DMS53 treated with DMSO at 0.1 percent for 48 hours (cell line): ENCODE measurements around the gene UNC93B1.
A peak's percentile ranks its signal among the peaks of the same experiment; 100 is the strongest.
"Not testable (repeated sequence)": the region's sequence is repeated elsewhere in the genome, so short reads cannot be mapped to it uniquely, and the experiment has no call there.

ENCODE experiments used
- DNase-seq: peaks from one replicate; lab custom pipeline; 2025; ENCODE audit not compliant: unreplicated experiment; lab: John Stamatoyannopoulos, UW

UNC93B1 gene

DNA sequence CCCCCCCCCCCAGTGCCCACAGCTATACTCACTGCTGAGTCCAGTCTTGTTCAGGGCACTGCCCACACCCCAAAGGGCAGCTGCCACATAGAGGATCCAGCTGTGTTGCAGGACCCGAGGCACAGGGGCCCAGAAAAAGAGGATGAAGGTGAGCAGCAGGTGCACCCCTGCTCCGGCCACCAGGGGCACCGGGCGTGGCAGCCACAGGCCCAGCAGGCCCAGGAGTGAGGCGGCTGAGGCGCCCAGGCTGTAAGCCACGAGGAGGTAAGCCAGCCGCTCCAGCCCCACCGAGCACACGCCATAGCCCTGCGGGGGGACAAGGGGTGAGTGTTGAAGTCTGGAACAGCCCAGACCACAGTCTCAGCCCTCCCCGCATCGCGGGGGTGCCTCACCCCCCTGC is 8.3 kb downstream of the UNC93B1 start:
- not testable (repeated sequence) for DNase-seq

- not testable (repeated sequence) for DNase-seq
Observed at GRCh38 chr11:67995129-67995528, 8.8 kb downstream of the UNC93B1 start.

GRCh38 chr11:67994387-67994786 is 9.5 kb downstream of the UNC93B1 start:
- not testable (repeated sequence) for DNase-seq

DNA sequence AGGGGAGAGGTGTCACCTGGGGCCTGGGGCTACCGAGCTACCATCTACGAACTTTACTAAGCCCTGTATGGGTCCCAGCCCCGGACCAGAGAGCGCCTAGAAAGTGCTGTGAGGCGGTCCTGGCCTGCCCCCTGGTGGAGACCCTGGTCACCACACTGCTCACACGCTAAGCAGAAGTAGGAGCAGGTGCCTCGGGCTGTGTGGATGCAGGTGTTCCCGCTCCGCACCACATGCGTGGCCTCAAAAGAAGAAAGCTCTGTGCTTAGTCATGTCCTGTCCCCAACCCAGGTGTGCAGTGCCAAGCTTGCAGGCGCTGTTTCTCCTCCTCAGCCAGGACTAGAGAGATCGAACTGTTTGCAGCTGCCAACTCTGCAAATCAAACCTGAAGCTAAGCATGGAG is 10.1 kb downstream of the UNC93B1 start:
- peak; percentile 91 for DNase-seq

GRCh38 chr11:67991347-67992121 is 12.4 kb downstream of the UNC93B1 start:
- DNase-seq = not testable (repeated sequence)

DNA sequence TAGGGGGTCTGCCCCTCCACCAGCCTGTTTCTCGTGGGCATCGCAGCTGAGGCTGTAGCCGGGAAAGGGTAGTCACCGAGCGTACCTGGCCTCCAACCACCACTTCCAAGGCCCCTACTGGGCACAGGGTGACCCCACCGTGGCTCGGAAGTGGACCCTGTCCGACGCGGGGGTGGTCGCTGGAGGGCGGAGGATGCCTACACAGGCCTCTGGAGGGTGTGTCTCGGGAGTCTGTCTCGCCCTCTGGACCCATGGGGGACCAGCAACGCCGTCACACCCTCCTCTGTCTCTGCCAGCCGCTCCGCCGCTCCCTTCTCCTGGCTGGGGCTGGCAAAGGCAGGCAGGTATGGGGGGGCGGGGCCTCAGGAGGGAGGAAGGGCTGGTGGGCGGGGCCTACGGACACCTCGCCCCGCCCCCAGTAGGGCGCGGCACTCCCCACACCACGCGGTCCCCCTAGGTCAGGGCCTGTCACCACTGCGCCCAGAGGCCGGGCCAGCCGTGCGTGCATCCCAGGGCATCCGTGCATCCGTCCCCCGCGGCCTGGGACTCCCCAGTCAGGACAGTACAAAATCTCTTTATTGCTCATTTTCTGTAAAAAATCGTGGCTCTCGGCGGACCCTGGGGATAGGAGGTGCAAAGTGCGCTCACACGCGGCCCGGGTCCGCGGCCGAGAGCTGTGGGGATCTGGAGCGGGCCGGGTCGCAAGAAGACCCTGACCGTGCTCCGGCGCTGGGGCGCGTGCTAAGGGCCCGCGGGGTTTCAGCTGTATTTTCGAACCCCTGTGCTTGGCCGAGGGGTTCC is 13.2 kb downstream of the UNC93B1 start:
- not testable (repeated sequence) for DNase-seq

DNA sequence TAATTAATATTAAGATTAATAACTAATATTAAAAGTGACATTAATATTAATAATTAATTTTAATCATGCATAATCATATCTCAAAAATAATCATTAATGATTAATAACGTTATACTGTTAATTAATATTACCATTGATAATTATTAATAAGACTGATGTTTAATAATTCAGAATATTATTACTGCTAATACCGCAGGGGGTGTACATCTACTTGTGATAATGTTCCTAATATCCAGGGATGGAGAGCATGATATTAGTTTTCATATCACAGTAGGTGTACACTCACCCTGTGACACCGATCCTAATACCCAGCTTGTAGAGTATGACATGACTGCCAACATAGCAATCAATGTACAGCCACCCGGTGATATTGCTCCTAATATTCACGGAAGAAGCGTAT is 18.6 kb downstream of the UNC93B1 start:
- not testable (repeated sequence) for DNase-seq

GRCh38 chr11:67983951-67984350 is 19.9 kb downstream of the UNC93B1 start:
- no peak for DNase-seq

- not testable (repeated sequence) for DNase-seq
Observed at GRCh38 chr11:67982255-67982857, 21.5 kb downstream of the UNC93B1 start.

- not testable (repeated sequence) for DNase-seq
Observed at GRCh38 chr11:67981226-67981625, 22.7 kb downstream of the UNC93B1 start.

DNA sequence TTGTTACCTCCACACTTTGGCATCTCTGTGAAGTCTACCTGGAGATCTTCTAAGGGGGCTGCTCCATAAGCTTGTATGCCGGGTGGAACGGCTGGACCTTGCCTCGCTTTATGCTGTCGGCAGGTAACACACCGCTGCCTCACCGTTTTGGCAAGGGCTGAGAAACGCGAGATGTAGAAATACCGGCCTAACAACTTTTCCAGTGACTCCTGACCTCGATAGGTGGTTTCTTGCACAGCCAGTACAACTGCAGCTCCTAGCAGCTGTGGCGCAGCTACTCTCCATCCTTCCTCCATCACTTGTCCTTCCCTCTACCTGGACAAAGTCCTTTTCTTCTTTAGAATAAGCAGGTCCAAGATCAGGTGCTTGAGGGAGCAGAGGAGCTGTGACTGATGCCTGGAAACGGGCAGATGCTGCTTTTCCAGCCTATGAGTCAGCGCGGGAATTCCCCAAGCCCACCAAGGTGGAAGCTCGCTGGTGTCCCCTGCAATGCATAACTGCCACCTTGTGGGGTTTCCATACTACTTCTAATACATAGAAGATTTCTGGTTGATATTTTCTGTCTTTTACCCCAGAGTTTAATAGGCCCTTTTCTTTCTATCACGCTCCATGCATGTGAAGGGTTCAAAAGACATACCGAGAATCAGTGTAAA is 25.0 kb downstream of the UNC93B1 start:
- DNase-seq = peak; percentile 81

DNA sequence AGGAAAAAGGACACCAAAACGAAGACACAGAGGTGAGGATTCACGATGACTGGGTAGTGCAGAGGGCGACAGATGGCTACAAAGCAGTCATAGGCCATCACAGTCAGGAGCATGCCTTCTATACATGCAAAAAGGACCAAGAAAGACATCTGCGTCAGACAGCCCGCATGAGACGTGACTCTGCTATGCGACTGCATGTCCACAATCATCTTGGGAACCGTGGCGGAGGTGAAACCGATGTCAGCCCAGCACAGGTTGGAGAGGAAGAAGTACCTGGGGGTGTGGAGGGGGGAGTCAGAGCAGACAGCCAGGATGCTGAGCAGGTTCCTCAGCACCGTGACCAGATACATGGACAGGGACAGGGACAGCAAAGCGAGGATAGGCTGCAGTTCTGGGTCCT is 29.2 kb downstream of the UNC93B1 start:
- not testable (repeated sequence) for DNase-seq

DNA sequence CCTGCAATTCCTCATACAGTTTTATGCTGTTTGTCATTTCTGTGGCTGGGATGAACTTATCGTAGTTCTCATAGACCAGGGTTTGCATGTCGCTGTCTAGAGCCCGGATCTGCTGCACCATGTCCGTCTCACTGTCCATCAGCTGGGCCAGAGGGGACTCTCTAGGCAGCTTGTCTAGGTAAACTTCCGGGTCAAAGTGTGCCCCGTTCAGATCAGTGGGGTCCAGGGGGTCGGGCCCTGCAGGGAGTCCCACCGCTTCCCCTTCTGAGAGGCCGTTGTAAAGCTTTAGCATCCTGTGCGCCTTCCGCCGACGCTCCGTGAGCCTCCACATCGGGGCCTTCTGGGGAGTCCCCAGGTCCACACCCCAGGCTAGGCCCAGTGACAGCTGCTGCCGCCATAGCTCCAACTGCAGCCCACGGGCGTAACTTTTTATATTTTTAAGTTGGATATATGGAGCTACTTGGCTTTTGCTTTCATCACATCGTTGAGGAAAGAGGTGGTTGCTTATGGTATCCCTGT is 38.0 kb downstream of the UNC93B1 start:
- not testable (repeated sequence) for DNase-seq

DNA sequence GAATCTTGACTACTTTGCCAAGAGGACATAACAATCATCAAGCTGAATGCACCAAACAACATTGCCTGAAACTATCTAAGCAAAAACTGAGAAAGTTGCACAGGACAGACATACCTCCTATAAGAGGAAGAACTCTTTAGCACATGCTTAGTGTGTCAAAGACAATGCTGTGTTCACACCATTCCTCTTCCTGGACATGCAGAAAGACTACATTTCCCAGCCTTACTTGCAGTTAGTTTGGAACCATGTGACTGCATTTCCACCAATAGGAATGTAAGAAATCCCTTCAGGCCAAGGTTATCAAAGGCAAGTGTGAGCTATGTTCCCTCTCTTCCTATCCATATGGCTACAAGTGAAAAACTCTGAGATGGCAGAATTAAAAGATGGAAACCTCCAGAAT is 39.2 kb downstream of the UNC93B1 start:
- not testable (repeated sequence) for DNase-seq

DNA sequence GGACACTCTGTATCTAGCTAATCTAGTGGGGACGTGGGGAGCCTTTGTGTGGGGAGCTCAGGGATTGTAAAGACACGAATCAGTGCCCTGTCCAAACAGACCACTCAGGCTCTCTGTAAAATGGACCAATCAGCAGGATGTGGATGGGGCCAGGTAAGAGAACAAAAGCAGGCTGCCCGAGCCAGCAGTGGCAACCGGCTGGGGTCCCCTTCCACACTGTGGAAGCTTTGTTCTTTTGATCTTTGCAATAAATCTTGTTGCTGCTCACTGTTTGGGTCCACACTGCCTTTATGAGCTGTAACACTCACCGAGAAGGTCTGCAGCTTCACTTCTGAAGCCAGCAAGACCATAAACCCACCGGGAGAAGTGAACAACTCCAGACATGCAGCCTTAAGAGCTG is 40.0 kb downstream of the UNC93B1 start:
- not testable (repeated sequence) for DNase-seq

DNA sequence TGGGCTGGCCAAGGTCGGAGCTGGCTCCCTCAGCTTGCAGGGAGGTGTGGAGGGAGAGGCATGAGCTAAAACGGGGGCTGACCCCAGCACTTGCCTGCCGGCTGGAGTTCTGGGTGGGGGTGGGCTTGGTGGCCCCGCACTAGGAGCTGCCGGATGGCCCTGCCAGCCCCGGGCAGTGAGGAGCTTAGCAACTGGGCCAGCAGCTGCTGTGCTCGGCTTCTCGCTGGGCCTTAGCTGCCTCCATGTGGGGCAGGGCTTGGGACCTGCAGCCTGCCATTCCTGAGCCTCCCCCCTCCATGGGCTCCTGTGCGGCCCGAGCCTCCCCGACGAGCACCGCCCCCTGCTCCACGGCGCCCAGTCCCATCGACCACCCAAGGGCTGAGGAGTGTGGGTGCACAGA is 40.7 kb downstream of the UNC93B1 start:
- not testable (repeated sequence) for DNase-seq

DNA sequence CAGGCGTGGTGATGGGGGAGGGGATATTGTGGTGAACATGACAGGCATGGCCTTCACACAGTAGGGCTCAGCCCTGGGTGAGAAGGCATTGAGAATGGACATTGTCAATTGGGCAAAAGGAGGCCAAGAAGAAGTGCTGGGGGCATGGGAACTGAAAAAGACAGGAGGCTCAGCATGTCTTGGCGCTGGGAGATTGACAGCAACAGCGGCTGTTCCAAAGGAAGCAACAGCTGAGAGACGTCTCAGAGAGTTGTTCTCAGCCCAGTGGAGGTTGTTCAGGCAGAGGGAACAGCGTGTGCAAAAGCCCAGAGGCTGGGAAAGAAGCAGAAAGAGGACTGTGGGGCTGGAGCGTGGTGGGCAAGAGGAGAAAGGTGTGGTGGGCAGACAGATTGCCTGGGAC is 47.7 kb downstream of the UNC93B1 start:
- not testable (repeated sequence) for DNase-seq

- peak; percentile 61 for DNase-seq
Observed at GRCh38 chr11:67955461-67956007, 48.4 kb downstream of the UNC93B1 start.

- not testable (repeated sequence) for DNase-seq
Observed at GRCh38 chr11:67954971-67955370, 48.9 kb downstream of the UNC93B1 start.

DNA sequence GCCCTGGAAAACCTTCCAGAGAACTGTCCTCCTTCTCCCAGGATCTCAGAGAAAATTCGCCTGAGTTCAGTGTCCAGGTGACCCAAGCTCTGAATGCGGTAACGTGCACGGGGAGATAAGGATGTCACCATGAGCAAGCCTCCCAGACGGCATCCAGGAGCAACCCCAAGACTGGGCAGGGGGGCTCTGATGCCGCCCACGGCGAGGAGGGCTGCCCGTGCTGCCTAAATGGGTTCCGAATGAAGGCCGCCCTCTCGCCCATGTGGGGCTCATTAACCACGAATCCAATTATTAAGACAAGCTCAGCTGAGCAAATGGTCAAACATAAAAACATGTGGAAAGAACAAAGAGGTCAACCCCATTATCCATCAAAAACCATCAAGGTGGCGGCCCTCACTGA is 49.6 kb downstream of the UNC93B1 start:
- not testable (repeated sequence) for DNase-seq

- not testable (repeated sequence) for DNase-seq
Observed at GRCh38 chr11:67950705-67951104, 53.2 kb downstream of the UNC93B1 start.
